ENCODE results near the gene DNASE1.

DNASE1 gene

GRCh38 chr16:3625331-3625730 is 29.2 kb upstream of the DNASE1 start:
- Histone ChIP-seq H3K14ac (ENCODE audit: low read length in 2 of 2) (no peak overlapping the region), H3K18ac (ENCODE audit: low read depth in 1 of 2, low read length in 2 of 2) (no peak overlapping the region), H3K79me1 (replicated peaks; ENCODE audit: low read length, poor library complexity, severe bottlenecking) (peaks cover 27% of the 10 kb centered on the region), H3K4ac (ENCODE audit: low read depth in 1 of 2, low read length in 2 of 2) (no peak overlapping the region), H3K9me3 (ENCODE audit: control insufficient read depth, low read length) (no peaks in the 10 kb centered on the region), H3K27ac (ENCODE audit: low read length, poor library complexity, severe bottlenecking) (no peak overlapping the region), H2BK5ac (ENCODE audit: low read depth, low read length, poor library complexity, severe bottlenecking) (no peak overlapping the region), H2BK120ac (ENCODE audit: low read depth, low read length) (no peak overlapping the region), H3K36me3 (ENCODE audit: control insufficient read depth in 1 of 2, insufficient read depth in 2 of 2, low read depth in 1 of 2, low read length in 2 of 2) (no peaks in the 10 kb centered on the region), H3K4me1 (ENCODE audit: control insufficient read depth, insufficient read depth, low read depth, low read length) (peaks cover 2% of the 10 kb centered on the region), H3K4me3 (ENCODE audit: insufficient read depth in 1 of 2, low read depth in 1 of 2, low read length in 2 of 2) (no peak overlapping the region), H2BK15ac (ENCODE audit: low read depth, poor library complexity, severe bottlenecking) (no peak overlapping the region), H3K23ac (ENCODE audit: low read length in 2 of 2) (no peak overlapping the region), H2AFZ (ENCODE audit: low read depth, low read length) (no peak overlapping the region), H3K4me2 (ENCODE audit: low read length, poor library complexity, severe bottlenecking) (no peak overlapping the region), H4K91ac (ENCODE audit: low read length) (no peak overlapping the region), H3K9ac (ENCODE audit: low read length) (no peak overlapping the region), H2BK12ac (ENCODE audit: low read length in 2 of 2) (no peak overlapping the region), H3K27me3 (ENCODE audit: control insufficient read depth in 1 of 2, insufficient read depth in 1 of 2, low read length in 2 of 2) (no peaks in the 10 kb centered on the region), H2AK5ac (ENCODE audit: low read length, severe bottlenecking) (no peak overlapping the region), H4K8ac (ENCODE audit: low read length) (no peak overlapping the region)
- WGBS: 95% methylated on average over 4 of the region's 5 CpGs
- DNase-seq: no peak

GRCh38 chr16:3625911-3626732 is 28.4 kb upstream of the DNASE1 start:
- Histone ChIP-seq H2BK15ac (ENCODE audit: low read depth, poor library complexity, severe bottlenecking) (no peak overlapping the region), H3K27ac (ENCODE audit: low read length, poor library complexity, severe bottlenecking) (no peak overlapping the region), H3K4me1 (ENCODE audit: control insufficient read depth, insufficient read depth, low read depth, low read length) (peaks cover 2% of the 10 kb centered on the region), H3K9me3 (ENCODE audit: control insufficient read depth, low read length) (no peaks in the 10 kb centered on the region), H2AFZ (ENCODE audit: low read depth, low read length) (no peak overlapping the region), H3K4ac (ENCODE audit: low read depth in 1 of 2, low read length in 2 of 2) (no peak overlapping the region), H2BK5ac (ENCODE audit: low read depth, low read length, poor library complexity, severe bottlenecking) (no peak overlapping the region), H3K23ac (ENCODE audit: low read length in 2 of 2) (no peak overlapping the region), H3K18ac (ENCODE audit: low read depth in 1 of 2, low read length in 2 of 2) (no peak overlapping the region), H2BK12ac (ENCODE audit: low read length in 2 of 2) (peak overlapping the region in 1 of 2 experiments; percentile 54), H3K14ac (ENCODE audit: low read length in 2 of 2) (no peak overlapping the region), H3K9ac (ENCODE audit: low read length) (no peak overlapping the region), H2BK120ac (ENCODE audit: low read depth, low read length) (no peak overlapping the region), H3K36me3 (ENCODE audit: control insufficient read depth in 1 of 2, insufficient read depth in 2 of 2, low read depth in 1 of 2, low read length in 2 of 2) (no peaks in the 10 kb centered on the region), H4K91ac (ENCODE audit: low read length) (no peak overlapping the region), H4K8ac (ENCODE audit: low read length) (no peak overlapping the region), H3K79me1 (replicated peaks; ENCODE audit: low read length, poor library complexity, severe bottlenecking) (peaks cover 26% of the 10 kb centered on the region), H2AK5ac (ENCODE audit: low read length, severe bottlenecking) (no peak overlapping the region), H3K27me3 (ENCODE audit: control insufficient read depth in 1 of 2, insufficient read depth in 1 of 2, low read length in 2 of 2) (no peaks in the 10 kb centered on the region), H3K4me3 (ENCODE audit: insufficient read depth in 1 of 2, low read depth in 1 of 2, low read length in 2 of 2) (no peak overlapping the region), H3K4me2 (ENCODE audit: low read length, poor library complexity, severe bottlenecking) (no peak overlapping the region)
- WGBS: 85% methylated on average over 3 of the region's 4 CpGs
- no peak for DNase-seq

- Histone ChIP-seq H4K8ac (ENCODE audit: low read length) (peak overlapping the region; percentile 94), H3K4ac (ENCODE audit: low read depth in 1 of 2, low read length in 2 of 2) (peak overlapping the region; percentile 35 to 81), H2BK15ac (ENCODE audit: low read depth, poor library complexity, severe bottlenecking) (peak overlapping the region; percentile 44), H3K27me3 (ENCODE audit: control insufficient read depth in 1 of 2, insufficient read depth in 1 of 2, low read length in 2 of 2) (no peaks in the 10 kb centered on the region), H3K14ac (ENCODE audit: low read length in 2 of 2) (no peak overlapping the region), H3K23ac (ENCODE audit: low read length in 2 of 2) (no peak overlapping the region), H2AK5ac (ENCODE audit: low read length, severe bottlenecking) (peak overlapping the region; percentile 68), H2AFZ (ENCODE audit: low read depth, low read length) (peak overlapping the region; percentile 46), H2BK120ac (ENCODE audit: low read depth, low read length) (peak overlapping the region; percentile 54), H3K27ac (ENCODE audit: low read length, poor library complexity, severe bottlenecking) (no peak overlapping the region), H3K9ac (ENCODE audit: low read length) (no peak overlapping the region), H3K4me1 (ENCODE audit: control insufficient read depth, insufficient read depth, low read depth, low read length) (peaks cover 7% of the 10 kb centered on the region), H3K4me3 (ENCODE audit: insufficient read depth in 1 of 2, low read depth in 1 of 2, low read length in 2 of 2) (no peak overlapping the region), H3K4me2 (ENCODE audit: low read length, poor library complexity, severe bottlenecking) (no peak overlapping the region), H3K18ac (ENCODE audit: low read depth in 1 of 2, low read length in 2 of 2) (peak overlapping the region; percentile 44 to 89), H2BK5ac (ENCODE audit: low read depth, low read length, poor library complexity, severe bottlenecking) (no peak overlapping the region), H3K79me1 (replicated peaks; ENCODE audit: low read length, poor library complexity, severe bottlenecking) (peaks cover 35% of the 10 kb centered on the region), H4K91ac (ENCODE audit: low read length) (peak overlapping the region; percentile 94), H3K36me3 (ENCODE audit: control insufficient read depth in 1 of 2, insufficient read depth in 2 of 2, low read depth in 1 of 2, low read length in 2 of 2) (peaks cover 10 to 20% of the 10 kb centered on the region in 2 experiments), H3K9me3 (ENCODE audit: control insufficient read depth, low read length) (no peaks in the 10 kb centered on the region), H2BK12ac (ENCODE audit: low read length in 2 of 2) (peak overlapping the region; percentile 34 to 38)
- WGBS: 68% methylated on average over 3 of the region's 3 CpGs
- peak; percentile 60 for DNase-seq
These were observed 17.0 kb upstream of the DNASE1 start for GRCh38 chr16:3637371-3637923.

GRCh38 chr16:3638916-3639644 is 15.4 kb upstream of the DNASE1 start:
- H3K36me3 ChIP-seq (ENCODE audit: control insufficient read depth in 1 of 2, insufficient read depth in 2 of 2, low read depth in 1 of 2, low read length in 2 of 2): peaks cover 10 to 24% of the 10 kb centered on the region in 2 experiments
- 92% methylated on average over 11 of the region's 13 CpGs for WGBS
- peak overlapping the region in 1 of 2 experiments; percentile 4 for H2BK12ac ChIP-seq (ENCODE audit: low read length in 2 of 2)
- no peak overlapping the region for H2AK5ac ChIP-seq (ENCODE audit: low read length, severe bottlenecking)
- H4K8ac ChIP-seq (ENCODE audit: low read length): no peak overlapping the region
- no peak overlapping the region for H3K4me2 ChIP-seq (ENCODE audit: low read length, poor library complexity, severe bottlenecking)
- H3K23ac ChIP-seq (ENCODE audit: low read length in 2 of 2): no peak overlapping the region
- H3K9me3 ChIP-seq (ENCODE audit: control insufficient read depth, low read length): no peaks in the 10 kb centered on the region
- H3K9ac ChIP-seq (ENCODE audit: low read length): no peak overlapping the region
- no peak overlapping the region for H2BK15ac ChIP-seq (ENCODE audit: low read depth, poor library complexity, severe bottlenecking)
- no peak overlapping the region for H3K4me3 ChIP-seq (ENCODE audit: insufficient read depth in 1 of 2, low read depth in 1 of 2, low read length in 2 of 2)
- H3K27ac ChIP-seq (ENCODE audit: low read length, poor library complexity, severe bottlenecking): no peak overlapping the region
- no peaks in the 10 kb centered on the region for H3K27me3 ChIP-seq (ENCODE audit: control insufficient read depth in 1 of 2, insufficient read depth in 1 of 2, low read length in 2 of 2)
- peaks cover 14% of the 10 kb centered on the region for H3K4me1 ChIP-seq (ENCODE audit: control insufficient read depth, insufficient read depth, low read depth, low read length)
- H2BK5ac ChIP-seq (ENCODE audit: low read depth, low read length, poor library complexity, severe bottlenecking): no peak overlapping the region
- no peak overlapping the region for H2AFZ ChIP-seq (ENCODE audit: low read depth, low read length)
- H2BK120ac ChIP-seq (ENCODE audit: low read depth, low read length): no peak overlapping the region
- H4K91ac ChIP-seq (ENCODE audit: low read length): no peak overlapping the region
- H3K4ac ChIP-seq (ENCODE audit: low read depth in 1 of 2, low read length in 2 of 2): no peak overlapping the region
- no peak overlapping the region for H3K18ac ChIP-seq (ENCODE audit: low read depth in 1 of 2, low read length in 2 of 2)
- DNase-seq: no peak
- no peak overlapping the region for H3K14ac ChIP-seq (ENCODE audit: low read length in 2 of 2)
- H3K79me1 ChIP-seq (replicated peaks; ENCODE audit: low read length, poor library complexity, severe bottlenecking): peaks cover 36% of the 10 kb centered on the region
